HG03439 (cell line): Measurements from ENCODE around the gene KLHL17.
"Not testable (repeated sequence)": the region's sequence is repeated elsewhere in the genome, so short reads cannot be mapped to it uniquely, and the experiment has no call there.

Experiments
- ATAC-seq: cut with Tn5 transposase; IDR thresholded peaks from one replicate; pipeline ENCODE4 v1.9.1; 2021; ENCODE audit warnings: mild to moderate bottlenecking, moderate library complexity; ENCODE audit not compliant: unreplicated experiment

Gene KLHL17

GRCh38 chr1:935751-936231, 24.6 kb upstream of the KLHL17 start:
- no peak for ATAC-seq

DNA sequence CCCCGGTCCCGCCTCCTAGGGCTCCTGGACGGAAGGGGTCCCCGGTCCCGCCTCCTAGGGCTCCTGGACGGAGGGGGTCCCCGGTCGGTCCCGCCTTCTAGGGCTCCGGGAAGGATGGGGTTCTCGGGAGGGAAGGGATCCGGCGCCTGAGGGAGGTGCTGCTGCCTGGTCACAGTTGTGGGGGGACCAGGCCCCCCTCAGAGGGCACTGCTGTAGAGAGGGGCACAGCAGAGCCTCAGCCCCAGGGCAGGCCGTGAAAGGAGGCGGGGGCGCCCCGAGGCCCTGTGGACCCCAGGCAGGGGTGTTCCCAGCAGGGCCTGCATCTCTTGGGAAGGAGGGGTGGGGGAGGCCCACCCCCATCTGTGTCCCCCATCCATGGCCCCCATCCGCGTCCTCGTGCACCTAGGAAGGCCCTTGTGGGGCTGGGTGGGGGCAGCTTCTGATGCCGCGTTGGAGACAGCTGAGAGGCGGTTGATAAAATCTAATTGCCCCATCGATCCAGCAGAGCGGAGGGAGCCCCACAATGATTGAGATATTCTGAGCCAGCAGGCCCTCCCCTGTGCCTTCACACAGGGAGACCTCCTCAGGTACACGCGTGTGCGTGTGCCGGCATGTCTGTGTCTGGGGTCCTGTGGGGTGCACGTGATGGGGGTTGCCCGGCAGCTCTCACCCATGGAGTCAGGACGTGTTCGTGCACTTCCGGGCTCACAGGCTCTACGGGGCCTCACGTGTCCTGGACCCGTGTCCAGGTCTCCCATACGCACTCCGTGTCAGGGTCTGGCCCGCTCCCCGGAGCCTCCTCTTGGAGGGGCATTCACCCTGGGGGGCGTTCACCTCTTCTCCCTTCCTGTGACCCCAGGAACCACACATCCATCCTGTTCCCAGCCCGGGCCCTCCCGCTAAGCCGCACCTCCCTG, 23.8 kb upstream of the KLHL17 start:
- ATAC-seq = no peak

DNA sequence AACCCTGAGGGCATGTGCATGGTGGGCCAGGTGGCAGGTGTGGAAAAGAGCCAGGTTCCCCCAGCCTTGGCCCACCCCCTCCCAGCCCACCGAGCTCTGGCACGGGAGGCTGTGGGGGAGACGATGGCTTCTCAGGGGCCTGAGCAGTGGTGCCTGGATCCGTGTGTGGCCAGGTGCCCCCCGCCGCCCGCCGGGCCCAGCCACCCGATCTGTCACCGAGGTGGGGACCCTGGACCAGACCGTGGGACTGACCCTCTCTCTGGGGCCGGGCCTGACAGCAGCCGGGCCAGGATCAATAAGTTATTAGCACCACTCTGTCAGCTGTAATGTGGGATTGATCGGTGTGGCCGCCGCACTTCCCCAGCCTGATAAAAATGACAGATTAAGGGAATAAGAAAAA, 22.9 kb upstream of the KLHL17 start:
- no peak for ATAC-seq

- ATAC-seq = no peak
Observed at GRCh38 chr1:938088-938683, 22.2 kb upstream of the KLHL17 start.

- ATAC-seq = no peak
Observed at GRCh38 chr1:938711-939489, 21.5 kb upstream of the KLHL17 start.

DNA sequence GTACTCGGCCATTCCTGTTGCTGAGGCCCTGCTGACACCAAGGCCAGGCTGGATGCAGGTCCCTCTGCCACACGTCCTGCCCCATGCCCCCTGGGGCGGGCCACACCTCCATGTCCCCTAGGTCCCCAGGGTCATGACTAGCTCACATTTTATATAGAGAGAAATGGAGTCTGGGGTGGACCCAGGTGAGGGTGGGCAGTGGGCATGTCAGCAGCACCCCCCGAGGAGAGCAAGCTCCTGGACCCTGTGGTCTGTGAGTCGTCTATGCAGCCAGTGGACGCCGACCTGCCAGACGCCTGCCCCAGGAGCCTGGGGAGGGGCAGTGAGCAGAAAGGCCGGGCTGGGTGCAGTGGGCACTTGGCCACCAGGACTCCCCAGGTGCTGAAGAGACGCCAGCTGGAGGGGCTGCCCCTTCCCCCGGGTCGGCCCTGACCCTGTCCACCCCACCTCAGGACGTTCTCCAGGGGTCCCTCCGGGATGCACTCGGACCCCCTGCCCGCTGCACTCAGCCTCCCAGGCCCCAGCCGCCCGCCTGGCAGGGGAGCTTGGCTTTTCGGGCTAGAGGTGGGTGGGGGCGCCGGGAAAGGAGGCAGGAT, 20.8 kb upstream of the KLHL17 start:
- no peak for ATAC-seq

DNA sequence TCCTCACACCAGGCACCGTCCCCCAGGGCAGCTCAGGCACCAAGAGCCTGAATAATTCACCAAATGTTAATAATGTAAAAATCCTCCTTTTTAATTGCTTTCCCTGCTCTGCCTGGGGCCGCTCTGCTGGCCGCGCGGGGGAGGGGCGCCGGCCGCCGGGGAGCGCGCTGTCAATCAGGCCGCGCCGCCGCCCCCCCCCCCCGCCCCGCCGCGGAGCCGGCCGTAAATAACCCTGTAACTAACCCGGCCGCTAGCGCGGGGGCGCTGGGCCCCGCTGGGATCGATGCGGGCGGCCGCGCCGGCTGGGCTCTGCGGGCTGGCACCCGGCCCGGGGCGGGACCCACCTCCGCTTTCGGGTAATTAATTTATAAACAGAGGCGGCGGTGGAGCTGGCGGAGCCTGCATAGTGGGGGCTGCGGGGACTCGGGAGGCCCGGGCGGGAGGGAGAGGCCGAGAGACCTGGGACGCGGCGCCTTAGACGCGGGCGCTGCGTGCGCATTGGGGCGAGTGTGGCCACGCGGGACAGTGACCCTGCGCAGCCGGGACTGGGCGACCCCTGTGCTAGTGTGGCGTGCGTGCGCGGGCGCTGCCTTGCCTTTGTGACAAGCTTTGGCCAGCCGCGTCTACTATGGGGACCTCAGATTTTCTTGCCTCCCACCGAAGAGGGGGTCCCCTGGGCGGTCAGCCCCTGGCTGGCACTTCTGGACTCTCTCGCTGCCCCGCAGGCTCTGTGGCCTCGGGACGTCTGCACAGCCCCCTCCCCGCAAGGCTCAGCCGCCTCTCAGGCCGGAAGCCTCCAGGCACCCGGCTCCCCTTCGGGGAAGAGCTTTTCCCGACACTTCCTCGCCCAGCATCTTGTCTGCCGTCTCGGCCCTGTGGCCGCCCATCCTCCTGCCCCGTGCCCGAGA, 20.0 kb upstream of the KLHL17 start:
- no peak for ATAC-seq

DNA sequence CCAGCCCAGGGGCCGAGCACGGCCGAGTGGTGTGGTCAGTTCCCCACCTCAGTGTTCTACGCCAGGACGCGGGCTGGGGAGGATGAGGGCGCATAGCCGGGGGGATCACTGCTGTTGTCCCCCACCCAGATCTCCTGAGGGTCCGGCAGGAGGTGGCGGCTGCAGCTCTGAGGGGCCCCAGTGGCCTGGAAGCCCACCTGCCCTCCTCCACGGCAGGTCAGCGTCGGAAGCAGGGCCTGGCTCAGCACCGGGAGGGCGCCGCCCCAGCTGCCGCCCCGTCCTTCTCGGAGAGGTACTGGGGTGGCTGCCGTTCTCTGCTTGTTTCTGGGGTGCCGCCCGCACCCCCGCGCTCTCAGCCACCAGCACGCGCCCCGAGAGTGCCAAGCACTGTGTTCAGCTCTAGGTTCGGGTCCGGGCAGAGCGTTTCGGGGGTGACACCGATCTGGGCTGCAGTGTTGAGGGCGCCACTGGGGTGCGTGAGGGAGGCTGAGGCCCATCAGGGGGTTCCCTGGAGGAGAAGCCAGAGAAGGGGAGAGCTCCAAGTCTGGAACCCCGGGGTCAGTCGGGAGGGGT, 19.3 kb upstream of the KLHL17 start:
- ATAC-seq = no peak

DNA sequence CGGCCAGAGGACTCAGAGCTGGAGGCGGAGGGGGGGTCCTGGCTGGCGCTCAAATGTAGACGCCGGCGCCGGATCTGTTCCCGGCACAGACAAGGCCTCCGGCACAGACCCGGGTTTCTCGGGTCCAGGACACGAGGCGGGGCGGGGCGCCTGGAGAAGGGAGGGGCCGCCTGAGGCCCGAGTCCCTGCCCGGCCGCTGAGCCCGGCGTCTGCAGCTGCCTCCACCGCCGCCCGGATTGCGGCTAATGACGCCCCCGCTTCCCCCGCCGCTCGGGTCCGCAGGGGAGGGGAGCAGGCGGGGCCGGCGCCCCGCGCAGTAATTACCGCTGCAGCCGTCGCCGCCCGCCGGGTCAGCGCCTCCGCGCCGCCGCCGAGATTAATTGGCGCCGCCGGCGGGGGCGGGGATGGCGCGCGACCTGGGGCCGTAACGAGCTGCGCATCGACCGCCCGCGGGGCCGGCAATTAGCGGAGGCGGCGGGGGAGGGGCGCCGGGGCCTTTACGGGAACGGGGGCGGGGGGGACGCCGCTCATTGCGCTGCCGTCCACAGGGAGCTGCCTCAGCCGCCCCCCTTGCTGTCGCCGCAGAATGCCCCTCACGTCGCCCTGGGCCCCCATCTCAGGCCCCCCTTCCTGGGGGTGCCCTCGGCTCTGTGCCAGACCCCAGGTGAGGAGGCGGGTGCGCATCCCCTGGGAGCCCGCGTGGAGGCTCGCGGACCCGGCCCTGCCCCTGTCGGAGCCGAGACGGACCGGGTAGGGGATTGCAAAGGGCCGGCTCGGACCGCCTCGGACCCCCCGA, 18.6 kb upstream of the KLHL17 start:
- no peak for ATAC-seq

- no peak for ATAC-seq
Observed at GRCh38 chr1:942411-942821, 18.0 kb upstream of the KLHL17 start.

DNA sequence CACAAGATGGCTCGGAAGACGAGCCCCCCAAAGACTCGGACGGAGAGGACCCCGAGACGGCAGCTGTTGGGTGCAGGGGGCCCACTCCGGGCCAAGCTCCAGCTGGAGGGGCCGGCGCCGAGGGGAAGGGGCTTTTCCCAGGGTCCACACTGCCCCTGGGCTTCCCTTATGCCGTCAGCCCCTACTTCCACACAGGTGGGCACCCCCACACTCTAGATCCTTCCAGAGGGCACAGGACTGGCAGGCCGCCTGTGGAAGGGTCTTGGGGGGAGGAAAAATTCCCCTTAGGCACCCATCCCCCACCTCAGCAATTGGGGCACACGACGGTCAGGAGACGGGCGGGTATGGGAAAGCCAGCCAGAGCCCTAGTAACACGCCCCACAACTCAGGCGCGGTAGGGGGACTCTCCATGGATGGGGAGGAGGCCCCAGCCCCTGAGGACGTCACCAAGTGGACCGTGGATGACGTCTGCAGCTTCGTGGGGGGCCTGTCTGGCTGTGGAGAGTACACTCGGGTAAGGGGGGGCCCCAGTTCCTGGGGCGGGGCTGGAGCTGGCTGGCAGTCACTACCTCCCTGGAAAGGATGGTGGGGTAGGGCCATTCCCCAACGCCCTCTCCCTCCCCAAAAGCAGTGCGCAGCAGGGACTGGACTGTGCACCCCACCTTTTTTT, 17.4 kb upstream of the KLHL17 start:
- no peak for ATAC-seq

- ATAC-seq = no peak
Observed at GRCh38 chr1:943545-944340, 16.6 kb upstream of the KLHL17 start.

DNA sequence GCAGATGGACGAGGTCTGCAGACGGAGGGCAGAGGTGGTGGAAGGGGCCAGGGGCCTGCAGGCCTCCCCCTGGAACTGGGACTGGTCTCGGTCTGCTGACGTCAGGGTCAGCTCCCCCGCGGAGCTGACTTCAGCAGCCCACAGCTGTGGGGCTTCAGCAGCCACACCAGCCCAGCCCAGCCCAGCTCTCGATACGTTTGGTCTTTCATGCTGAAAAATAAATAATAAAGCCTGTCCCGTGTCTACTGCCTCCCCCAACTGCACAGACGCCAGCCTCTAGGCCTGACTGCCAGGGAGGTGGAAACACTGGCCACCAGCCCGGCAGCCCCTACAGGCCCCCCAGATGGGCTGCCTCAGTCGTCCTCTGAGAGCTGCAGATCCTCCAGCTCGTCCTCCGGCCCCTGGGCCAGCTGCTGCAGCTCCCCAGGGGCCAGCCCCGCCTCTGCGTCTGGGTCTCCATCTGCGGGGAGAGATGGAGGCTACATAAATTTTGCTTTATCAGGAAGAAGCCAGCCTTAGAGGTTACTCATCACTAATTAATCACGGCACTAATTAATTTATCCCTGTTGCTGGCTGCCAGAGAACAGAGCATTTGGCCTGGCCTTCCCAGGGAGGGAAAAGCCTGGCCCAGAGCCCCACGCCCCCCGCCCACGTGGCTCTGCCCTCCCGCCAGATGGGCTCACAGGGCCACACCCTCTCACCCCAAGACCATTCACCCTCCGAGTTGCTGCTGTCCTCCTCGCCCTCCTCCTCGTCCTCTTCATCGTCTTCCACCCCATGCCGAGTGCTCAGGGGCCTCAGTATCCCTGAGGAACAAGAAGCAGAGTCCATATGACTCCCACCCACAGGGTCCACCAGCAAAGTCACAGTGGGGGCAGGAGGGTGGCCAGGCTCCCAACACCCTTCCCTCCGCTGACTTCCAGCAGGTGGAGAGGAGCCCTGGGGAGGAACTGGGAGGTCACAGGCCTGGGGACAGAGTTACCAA, 15.8 kb upstream of the KLHL17 start:
- ATAC-seq = no peak

- no peak for ATAC-seq
Observed at GRCh38 chr1:945688-946556, 14.5 kb upstream of the KLHL17 start.

GRCh38 chr1:946811-947210, 13.6 kb upstream of the KLHL17 start:
- ATAC-seq = not testable (repeated sequence)
